ENCODE measurements around the gene ACSL3.
"Not testable (repeated sequence)": the region's sequence is repeated elsewhere in the genome, so short reads cannot be mapped to it uniquely, and the experiment has no call there.

Gene ACSL3

GRCh38 chr2:222840060-222840802 lies 20.6 kb upstream of the ACSL3 start:
- Mint-ChIP-seq H3K9me3 (peaks cover 1% of the 10 kb centered on the region), H3K4me3 (no peak overlapping the region), H3K4me1 (no peaks in the 10 kb centered on the region), H3K27me3 (peaks cover 18% of the 10 kb centered on the region), H3K27ac (no peak overlapping the region), H3K36me3 (no peaks in the 10 kb centered on the region)
- no peak for DNase-seq (ENCODE audit: low spot score in 2 of 2)
- no peak for ATAC-seq (ENCODE audit: low read depth)

DNA sequence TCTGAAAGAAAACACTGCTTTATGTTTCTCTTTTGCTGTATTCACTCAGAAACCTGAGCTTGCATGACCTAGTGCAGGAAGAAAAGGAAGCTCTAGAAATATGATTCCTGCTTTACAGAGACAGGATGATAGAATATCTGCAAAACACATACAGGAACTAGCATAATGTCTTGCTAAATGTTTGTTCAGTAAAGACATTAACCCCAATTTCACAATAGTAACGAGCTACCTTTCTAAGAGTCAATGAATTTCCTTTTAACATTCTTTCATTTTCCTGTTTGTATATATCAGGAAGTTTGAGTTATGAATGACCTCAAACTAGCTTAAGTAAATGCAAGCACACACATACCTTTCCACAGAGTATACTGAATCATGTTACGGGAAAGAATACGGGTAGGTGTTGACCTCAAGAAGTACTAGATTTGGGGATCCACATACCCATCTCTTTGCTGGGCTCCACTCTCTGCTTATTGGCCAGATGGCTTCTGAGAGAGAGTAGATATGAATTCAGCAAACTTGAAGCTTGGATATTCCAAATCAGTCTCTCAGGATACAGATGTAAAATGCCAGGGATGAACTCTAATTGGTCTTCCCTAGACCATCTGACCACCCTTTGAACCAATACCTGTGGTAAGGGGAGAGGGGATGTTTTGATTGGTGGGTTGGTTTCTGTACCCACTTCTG lies 18.2 kb upstream of the ACSL3 start:
- H3K36me3 Mint-ChIP-seq = no peaks in the 10 kb centered on the region
- DNase-seq (ENCODE audit: low spot score in 2 of 2) = no peak
- no peaks in the 10 kb centered on the region for H3K4me1 Mint-ChIP-seq
- H3K9me3 Mint-ChIP-seq = no peaks in the 10 kb centered on the region
- no peak overlapping the region for H3K4me3 Mint-ChIP-seq
- H3K27me3 Mint-ChIP-seq = peaks cover 19% of the 10 kb centered on the region
- H3K27ac Mint-ChIP-seq = no peak overlapping the region
- ATAC-seq (ENCODE audit: low read depth) = no peak

- Mint-ChIP-seq H3K36me3 (no peaks in the 10 kb centered on the region), H3K27me3 (peaks cover 15% of the 10 kb centered on the region), H3K27ac (no peak overlapping the region), H3K4me1 (no peaks in the 10 kb centered on the region), H3K9me3 (no peaks in the 10 kb centered on the region), H3K4me3 (no peak overlapping the region)
- ATAC-seq (ENCODE audit: low read depth) (no peak), DNase-seq (ENCODE audit: low spot score in 2 of 2) (no peak)
These were observed 16.5 kb upstream of the ACSL3 start for GRCh38 chr2:222844323-222844722.

DNA sequence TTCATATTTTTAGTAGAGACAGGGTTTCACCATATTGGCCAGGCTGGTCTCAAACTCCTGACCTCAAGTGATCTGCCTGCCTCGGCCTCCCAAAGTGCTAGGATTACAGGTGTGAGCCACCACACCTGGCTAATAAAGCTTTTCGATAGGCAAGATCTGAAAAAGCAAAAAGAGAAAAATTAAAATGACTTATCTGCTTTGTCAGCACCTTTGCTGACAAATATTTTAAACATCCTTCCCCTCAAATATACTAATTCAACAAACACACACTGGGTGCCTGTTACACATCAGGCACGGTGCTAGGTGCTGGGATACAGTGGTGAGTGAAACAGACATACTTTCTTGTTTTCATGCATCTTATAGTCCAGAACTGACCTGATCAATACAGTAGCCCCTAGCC lies 15.5 kb upstream of the ACSL3 start:
- ATAC-seq (ENCODE audit: low read depth); H3K4me3 Mint-ChIP-seq; H3K4me1 Mint-ChIP-seq; H3K9me3 Mint-ChIP-seq; H3K27ac Mint-ChIP-seq; H3K36me3 Mint-ChIP-seq; DNase-seq (ENCODE audit: low spot score in 2 of 2): not testable (repeated sequence)
- H3K27me3 Mint-ChIP-seq = peaks cover 15% of the 10 kb centered on the region

DNA sequence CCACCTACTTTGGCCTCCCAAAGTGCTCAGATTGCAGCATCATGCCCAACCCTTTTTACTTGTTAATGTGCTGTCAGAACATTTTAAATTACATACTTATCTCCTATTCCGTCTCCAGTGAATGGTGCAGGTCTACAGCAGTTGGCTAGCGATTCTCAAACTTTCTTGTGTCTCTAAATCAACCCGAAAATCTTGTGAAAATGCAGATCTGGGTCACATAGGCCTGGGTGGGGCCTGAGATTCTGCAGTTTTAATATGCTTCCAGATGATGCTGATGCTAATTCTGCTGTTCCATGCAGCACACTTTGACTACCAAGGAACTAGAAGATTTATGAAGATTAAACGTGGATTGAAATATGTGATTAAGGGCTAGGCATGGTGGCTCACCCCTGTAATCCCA lies 14.8 kb upstream of the ACSL3 start:
- DNase-seq (ENCODE audit: low spot score in 2 of 2) (no peak), ATAC-seq (ENCODE audit: low read depth) (no peak)
- Mint-ChIP-seq H3K9me3 (no peaks in the 10 kb centered on the region), H3K27ac (no peak overlapping the region), H3K4me3 (no peak overlapping the region), H3K4me1 (no peaks in the 10 kb centered on the region), H3K27me3 (peaks cover 15% of the 10 kb centered on the region), H3K36me3 (no peaks in the 10 kb centered on the region)

GRCh38 chr2:222848031-222848430 lies 12.8 kb upstream of the ACSL3 start:
- H3K9me3 Mint-ChIP-seq; H3K4me1 Mint-ChIP-seq; ATAC-seq (ENCODE audit: low read depth); H3K27ac Mint-ChIP-seq; DNase-seq (ENCODE audit: low spot score in 2 of 2); H3K36me3 Mint-ChIP-seq; H3K4me3 Mint-ChIP-seq: not testable (repeated sequence)
- H3K27me3 Mint-ChIP-seq = peaks cover 14% of the 10 kb centered on the region

DNA sequence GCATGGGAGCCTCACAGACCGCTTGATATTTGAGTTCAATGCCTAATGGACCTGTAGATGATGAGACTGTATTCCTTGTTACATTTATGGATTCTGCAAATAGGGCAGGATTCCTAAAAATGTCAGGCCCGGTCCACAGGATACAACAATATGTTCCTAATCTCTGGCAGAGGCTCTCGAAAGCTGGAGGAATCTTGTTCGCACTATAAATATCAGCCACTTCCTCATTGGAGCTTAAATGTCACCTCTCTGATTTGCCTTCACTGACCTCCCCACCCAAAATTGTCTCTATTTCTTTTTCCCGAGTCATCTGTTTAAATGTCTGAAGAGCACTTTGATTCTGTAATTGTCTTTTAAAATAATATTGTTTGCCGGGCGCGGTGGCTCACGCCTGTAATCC lies 12.0 kb upstream of the ACSL3 start:
- DNase-seq (ENCODE audit: low spot score in 2 of 2) (no peak), ATAC-seq (ENCODE audit: low read depth) (no peak)
- Mint-ChIP-seq H3K9me3 (no peaks in the 10 kb centered on the region), H3K27ac (no peak overlapping the region), H3K4me3 (no peak overlapping the region), H3K36me3 (no peaks in the 10 kb centered on the region), H3K4me1 (no peaks in the 10 kb centered on the region), H3K27me3 (peaks cover 14% of the 10 kb centered on the region)

DNA sequence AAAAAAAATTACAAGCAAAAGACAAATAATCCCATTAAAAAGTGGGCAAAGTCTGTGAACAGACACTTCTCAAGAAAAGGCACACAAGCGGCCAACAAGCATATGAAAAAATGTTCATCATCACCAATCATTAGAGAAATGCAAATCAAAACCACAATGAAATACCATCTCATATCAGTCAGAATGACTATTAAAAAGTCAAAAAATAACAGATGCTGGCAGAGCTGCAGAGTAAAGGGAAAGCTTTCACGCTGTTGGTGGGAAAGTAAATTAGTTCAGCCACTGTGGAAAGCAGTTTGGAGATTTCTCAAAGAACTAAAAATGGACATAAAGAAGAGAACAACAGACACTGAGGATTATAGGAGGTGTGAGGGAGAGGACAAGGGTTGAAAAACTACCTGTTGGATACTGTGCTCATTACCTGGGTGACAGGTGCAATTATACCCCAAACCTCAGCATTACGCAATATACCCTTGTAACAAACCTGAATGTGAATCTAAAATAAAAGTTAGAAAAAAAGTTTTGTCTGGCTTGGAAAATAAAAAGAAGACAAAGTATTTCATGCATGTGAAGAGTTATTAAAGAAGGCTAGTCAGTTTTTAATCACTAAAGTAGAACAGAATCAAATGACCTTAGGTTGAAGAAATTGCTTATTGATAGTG lies 8.7 kb upstream of the ACSL3 start:
- Mint-ChIP-seq H3K4me1 (no peaks in the 10 kb centered on the region), H3K9me3 (peaks cover 1% of the 10 kb centered on the region), H3K4me3 (no peak overlapping the region), H3K27me3 (peaks cover under 1% of the 10 kb centered on the region), H3K27ac (no peak overlapping the region), H3K36me3 (no peaks in the 10 kb centered on the region)
- DNase-seq (ENCODE audit: low spot score in 2 of 2) (no peak), ATAC-seq (ENCODE audit: low read depth) (no peak)

DNA sequence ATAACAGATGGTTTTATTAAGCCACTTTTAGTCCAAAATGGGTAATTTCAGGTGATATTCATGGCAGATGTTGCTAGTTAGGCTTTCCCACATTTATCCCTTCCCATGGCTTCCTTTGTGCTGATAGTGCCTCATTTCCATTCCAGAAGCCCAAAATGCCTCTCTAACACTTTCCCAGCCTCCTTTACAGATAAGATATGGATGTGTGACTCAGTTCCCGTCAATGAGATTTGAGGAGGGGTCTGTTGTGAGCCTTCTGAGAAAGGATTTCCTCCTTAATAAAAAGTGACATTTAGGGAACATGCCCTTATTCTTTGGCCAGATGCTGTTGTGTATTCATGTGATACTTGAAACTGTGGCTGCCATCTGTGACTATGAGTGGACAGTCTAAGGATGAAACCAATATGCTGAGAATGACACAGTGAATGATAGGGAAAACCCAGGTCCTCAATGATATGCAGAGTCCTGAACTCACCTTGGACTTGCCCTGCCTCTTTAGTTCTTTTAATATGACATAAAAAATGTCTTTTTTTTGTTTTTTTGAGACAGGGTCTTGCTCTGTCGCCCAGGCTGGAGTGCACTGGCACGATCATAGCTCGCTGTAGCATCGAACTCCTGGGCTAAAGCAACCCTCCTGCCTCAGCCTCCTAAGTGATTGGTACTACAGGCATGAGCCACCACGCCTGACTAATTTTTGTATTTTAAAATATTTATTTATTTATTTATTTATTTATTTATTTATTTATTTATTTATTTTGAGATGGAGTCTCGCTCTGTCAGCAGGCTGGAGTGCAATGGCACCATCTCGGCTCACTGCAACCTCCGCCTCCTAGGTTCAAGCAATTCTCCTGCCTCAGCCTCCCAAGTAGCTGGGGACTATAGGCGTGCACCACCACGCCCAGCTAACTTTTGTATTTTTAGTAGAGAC lies 5.8 kb upstream of the ACSL3 start:
- Mint-ChIP-seq H3K27me3 (no peaks in the 10 kb centered on the region), H3K36me3 (no peaks in the 10 kb centered on the region), H3K4me3 (no peak overlapping the region), H3K27ac (no peak overlapping the region), H3K9me3 (peaks cover 1% of the 10 kb centered on the region), H3K4me1 (peaks cover 2% of the 10 kb centered on the region)
- DNase-seq (ENCODE audit: low spot score in 2 of 2) = no peak
- no peak for ATAC-seq (ENCODE audit: low read depth)

GRCh38 chr2:222859786-222860612 lies 837 bp upstream of the ACSL3 start:
- DNase-seq (ENCODE audit: low spot score in 2 of 2) (no peak), ATAC-seq (ENCODE audit: low read depth) (no peak)
- no peaks in the 10 kb centered on the region for H3K27me3 Mint-ChIP-seq
- peak overlapping the region; percentile 21 for H3K27ac Mint-ChIP-seq
- peaks cover 8% of the 10 kb centered on the region for H3K4me1 Mint-ChIP-seq
- H3K36me3 Mint-ChIP-seq = no peaks in the 10 kb centered on the region
- peak overlapping the region; percentile 66 for H3K4me3 Mint-ChIP-seq
- H3K9me3 Mint-ChIP-seq = no peaks in the 10 kb centered on the region

- DNase-seq (ENCODE audit: low spot score in 2 of 2) (peak in 1 of 2 donors; percentile 21), ATAC-seq (ENCODE audit: low read depth) (peak; percentile 28)
- Mint-ChIP-seq H3K27ac (peak overlapping the region; percentile 77), H3K4me1 (peaks cover 12% of the 10 kb centered on the region), H3K4me3 (peak overlapping the region; percentile 95), H3K36me3 (no peaks in the 10 kb centered on the region), H3K9me3 (no peaks in the 10 kb centered on the region), H3K27me3 (no peaks in the 10 kb centered on the region)
These were observed 722 bp downstream of the ACSL3 start for GRCh38 chr2:222861411-222862105.

- Mint-ChIP-seq H3K36me3 (no peaks in the 10 kb centered on the region), H3K27me3 (no peaks in the 10 kb centered on the region), H3K4me1 (peaks cover 12% of the 10 kb centered on the region), H3K9me3 (no peaks in the 10 kb centered on the region), H3K4me3 (peak overlapping the region; percentile 95), H3K27ac (peak overlapping the region; percentile 77)
- ATAC-seq (ENCODE audit: low read depth) (no peak), DNase-seq (ENCODE audit: low spot score in 2 of 2) (no peak)
These were observed 1.5 kb downstream of the ACSL3 start for GRCh38 chr2:222862106-222862908.
